Stimulated activated CD4-positive, alpha-beta T cell treated with anti-CD3 and anti-CD28 coated beads, Interleukin-15, amount 100 ng/mL, for 48 hours (primary cell): ENCODE data around the gene RPL18.

Source experiments
- DNase-seq, 2 donors: peaks; one replicate each; pipeline ENCODE4 v3.0.0-alpha.2; 2020; ENCODE audit warnings: low read depth in 2 of 2

RPL18 gene

DNA sequence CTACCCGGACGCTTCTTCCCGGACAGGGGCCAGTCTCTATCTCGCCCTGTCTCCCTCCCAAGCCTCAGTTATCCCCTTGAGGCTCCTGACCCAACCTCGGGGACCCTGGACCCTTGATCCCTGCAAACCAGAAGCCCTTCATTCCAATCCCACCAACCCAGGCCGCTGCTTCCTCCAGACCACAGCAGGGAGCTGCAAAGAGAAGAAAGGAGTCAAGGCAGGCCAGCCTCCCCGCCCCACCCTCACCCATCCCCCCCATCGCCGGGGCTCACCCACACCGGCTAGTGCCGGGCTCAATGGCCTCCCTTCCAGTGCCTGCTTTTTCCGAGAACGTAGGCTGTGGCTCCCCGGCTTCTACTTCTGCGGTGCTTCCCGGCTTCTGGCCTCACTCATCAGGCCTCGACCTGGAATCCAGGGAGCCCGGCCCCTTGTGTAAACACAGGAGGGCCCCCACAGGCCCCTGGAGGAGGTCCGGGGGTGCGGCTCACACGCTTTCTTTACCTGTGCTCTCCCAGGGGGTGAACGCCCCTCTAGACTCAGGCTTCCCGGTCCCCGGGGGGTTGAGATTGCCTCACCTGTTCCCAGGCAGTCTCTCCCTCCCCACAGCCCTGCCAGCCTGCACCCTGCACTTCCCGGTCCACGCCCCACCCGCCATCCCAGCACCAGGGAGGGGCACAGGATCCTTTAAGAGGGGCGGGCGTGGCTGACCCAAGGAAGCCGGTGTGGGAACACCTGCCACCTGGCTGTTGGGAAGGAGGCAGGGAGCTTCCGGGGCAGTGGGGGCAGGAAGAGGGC is 4.3 kb downstream of the RPL18 start, which contains the start of gene FAM83E:
Gene FAM83E (minus strand): TSS at position 641 of the 795 bp plus-strand sequence. CDS start 1,704 bp downstream, outside the sequence.
- no peak for DNase-seq

DNA sequence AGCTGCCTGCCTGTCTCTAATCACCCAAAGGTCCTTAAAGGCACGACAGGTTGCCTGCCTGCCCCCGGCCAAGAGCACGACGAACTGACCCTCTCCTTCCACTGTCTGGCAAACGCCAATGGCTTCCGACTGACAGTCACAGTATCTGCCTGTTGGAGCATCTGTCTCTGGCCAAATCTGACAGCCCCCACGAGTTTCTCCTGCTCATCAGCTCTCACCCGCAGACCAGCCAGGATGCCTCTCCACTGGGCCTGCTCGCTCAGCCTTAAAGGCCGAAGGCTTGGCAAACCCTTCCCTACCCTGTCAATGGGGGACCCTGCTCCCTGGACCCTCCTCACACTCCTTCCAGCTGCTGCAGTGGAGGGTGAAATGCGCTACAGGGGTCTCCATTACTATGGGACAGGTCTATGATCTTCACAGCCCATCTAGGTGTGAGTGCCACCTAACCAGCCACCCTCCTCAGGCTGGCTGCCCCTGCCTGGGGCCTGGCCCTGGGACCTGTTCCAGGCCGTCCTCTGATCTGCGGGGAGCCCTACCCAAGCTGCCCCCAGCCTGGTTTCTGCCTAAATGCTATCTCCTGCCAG is 5.0 kb downstream of the RPL18 start:
- no peak for DNase-seq

- DNase-seq, result no peak
These were observed 5.7 kb downstream of the RPL18 start for GRCh38 chr19:48613024-48613851.

- DNase-seq, result no peak
These were observed 7.1 kb downstream of the RPL18 start for GRCh38 chr19:48611872-48612271.

DNA sequence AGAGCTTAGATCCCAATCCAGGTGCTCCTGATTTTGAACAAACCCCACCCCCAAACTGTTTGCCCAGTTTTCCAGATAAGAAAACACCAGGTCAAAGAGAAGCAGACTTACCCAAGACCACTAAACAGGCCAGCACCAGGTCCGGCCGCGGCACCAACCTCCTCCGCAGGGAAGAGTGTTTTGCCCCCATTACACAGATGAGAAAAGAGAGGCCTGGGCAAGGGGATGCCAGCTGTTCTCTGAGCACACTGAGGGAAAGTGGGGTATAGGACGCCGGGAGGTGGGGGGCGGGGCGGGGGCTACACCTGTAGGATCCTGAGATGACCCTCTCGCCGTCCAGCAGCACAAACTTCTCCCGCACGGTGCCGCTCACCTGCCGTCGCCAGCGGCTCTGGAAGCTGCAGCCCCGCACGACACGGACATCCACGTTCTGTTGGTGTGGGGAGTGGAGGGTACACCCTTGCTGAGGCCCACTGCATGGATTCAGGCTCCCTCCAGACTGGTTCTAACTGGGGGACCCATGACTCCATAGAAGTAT is 9.3 kb downstream of the RPL18 start:
- DNase-seq, result no peak

DNA sequence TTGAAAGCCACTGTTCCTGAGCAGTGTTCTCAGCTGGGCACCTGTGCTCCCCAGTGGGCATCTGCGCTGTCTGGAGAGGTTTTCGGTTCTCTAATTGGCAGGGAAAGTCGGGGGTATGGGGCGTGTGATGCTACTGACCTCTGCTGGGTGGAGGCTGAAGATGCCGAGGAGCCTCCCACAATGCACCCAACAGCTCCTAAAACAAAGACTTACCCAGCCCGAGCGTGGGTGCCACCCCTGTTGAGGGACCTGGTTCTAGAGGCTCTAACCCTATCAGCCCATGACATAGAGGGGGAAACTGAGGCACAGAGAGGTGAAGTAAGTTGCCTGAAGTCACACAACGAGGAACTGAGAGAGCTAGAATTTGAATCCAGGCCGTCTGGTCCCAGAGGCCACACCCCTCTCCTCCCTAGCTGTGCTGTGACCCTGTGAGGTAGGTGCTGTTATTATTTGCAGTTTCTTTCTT is 10.1 kb downstream of the RPL18 start:
- no peak for DNase-seq

DNA sequence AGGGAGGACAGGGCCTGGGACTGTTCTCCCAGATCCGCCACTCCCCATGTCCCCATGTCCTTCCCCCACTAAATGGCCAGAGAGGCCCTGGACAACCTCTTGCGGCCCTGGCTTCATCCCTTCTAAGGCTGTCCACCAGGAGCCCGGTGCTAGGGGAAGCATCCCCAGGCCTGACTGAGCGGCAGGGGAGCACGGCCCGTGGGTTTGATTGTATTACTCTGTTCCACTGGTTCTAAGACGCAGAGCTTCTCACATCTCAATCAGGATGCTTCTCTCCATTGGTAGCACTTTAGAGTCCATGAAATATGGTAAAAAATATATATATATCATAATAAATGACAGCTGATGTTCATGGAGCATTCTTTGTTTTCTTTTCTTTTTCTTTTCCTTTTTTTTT is 11.6 kb downstream of the RPL18 start:
- DNase-seq, result no peak

GRCh38 chr19:48606463-48607358 is 12.3 kb downstream of the RPL18 start, which contains the start of gene SPACA4:
Gene SPACA4 (plus strand): TSS chr19:48606742. CDS start chr19:48606979, 237 bp downstream.
- DNase-seq, result no peak

DNA sequence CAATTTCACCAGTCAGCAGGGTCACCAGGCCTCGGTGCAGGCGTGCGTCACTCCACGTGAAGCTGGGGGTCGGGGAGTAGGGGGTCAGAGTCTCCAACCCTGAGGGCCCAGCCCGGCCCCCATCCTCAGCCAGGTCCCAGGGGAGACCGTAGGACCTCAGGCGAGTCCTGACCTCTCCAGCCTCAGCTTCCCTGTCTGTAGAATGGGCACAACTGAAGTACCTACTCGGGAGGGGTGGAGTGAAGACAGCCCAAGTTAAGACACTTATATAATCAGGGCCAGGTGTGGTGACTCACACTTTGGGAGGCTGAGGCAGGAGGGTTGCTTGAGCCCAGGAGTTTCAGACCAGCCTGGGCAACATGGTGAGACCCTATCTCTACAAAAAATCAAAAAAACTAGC is 15.1 kb downstream of the RPL18 start:
- no peak for DNase-seq

- no peak for DNase-seq
These were observed 15.5 kb downstream of the RPL18 start for GRCh38 chr19:48603449-48603848.

DNA sequence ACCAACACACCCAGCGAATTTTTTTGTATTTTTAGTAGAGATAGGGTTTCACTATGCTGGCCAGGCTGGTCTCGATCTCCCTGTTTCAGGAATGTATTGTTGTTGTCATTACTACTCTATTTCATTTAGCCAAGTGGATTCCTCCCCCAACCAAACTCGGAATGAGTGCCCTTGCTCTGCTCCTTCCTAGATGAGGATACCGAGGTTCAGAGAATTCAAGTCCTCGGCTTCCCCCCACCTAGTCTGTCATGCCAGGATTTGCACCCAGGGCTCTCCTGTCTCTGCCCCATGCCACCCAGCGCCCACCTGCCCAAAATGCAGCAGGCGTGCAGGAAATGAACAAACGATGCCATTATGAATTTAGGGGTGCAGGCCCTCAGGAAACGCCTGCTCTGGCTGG is 16.0 kb downstream of the RPL18 start:
- DNase-seq, result no peak

- DNase-seq, result no peak
These were observed 18.1 kb downstream of the RPL18 start for GRCh38 chr19:48600679-48601417.

- DNase-seq, result no peak
These were observed 19.8 kb downstream of the RPL18 start for GRCh38 chr19:48598996-48599700.

DNA sequence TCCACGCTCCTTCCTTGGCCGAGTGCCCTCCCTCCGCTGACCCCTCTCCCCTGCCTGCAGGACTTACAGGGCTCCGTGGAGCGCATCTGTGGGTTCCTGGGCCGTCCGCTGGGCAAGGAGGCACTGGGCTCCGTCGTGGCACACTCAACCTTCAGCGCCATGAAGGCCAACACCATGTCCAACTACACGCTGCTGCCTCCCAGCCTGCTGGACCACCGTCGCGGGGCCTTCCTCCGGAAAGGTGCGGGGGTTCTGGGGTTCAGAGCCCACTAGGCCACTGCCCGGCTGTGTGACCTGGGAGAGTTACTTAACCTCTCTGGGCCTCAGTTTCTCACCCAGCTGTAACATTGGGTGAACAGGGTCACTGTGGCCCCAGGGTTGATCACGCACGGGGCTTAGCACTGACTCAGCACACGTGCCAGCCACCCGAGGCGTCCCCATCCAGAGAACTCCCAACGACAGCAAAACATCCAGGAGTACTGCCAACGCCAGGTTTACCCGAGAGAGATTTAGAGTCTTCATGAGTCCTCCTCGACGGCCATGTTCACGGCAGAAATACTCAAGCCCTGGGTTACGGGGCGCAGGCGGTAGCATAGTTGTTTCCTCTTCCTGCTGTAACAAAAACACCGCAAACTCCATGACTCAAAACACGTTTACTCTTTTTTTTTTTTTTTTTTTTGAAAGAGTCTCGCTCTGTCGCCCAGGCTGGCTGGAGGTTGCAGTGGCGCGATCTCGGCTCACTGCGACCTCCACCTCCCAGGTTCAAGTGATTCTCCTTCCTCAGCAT is 22.1 kb downstream of the RPL18 start:
- no peak for DNase-seq

DNA sequence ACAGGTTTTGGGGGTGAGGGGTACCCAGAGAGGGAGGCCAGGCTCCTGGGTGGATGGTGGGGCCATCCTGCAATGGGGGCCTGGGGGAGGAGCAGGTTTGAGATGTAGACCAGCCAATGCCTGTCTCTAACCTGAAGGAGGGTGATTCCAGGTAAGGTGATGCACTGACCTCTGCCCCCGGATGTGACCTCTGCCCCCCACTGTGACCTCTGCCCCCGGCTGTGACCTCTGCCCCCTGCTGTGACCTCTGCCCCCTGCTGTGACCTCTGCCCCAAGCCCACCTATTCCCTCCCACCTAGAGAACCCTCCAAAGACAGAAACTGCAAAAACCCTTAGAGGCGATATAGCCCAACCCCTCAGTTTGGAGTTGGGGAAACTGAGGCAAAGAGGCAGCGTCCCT is 22.7 kb downstream of the RPL18 start:
- DNase-seq, result no peak

GRCh38 chr19:48595833-48596232 is 23.1 kb downstream of the RPL18 start:
- DNase-seq, result no peak

DNA sequence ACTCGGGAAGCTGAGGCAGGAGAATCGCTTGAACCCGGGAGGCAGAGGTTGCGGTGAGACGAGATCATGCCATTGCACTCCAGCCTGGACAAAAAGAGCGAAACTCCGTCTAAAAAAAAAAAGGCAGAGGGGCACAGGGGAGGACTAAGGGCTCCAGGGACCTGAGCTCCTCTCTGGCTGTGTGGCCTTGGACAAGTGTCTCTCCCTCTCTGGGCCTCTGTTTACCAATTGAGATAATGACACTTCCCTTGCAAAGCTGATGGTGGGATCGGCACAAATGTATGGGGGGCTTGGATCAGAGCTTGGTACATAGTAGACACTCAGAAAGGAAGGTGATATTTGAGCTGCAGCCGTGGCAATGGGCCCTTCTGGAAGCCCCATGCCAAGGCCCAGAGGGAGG is 23.8 kb downstream of the RPL18 start:
- no peak for DNase-seq

GRCh38 chr19:48591021-48591420 is 28.0 kb downstream of the RPL18 start:
- no peak for DNase-seq
